DND-41 (cell line): ENCODE results near the gene TMED4.

Source experiments
- EZH2 ChIP-seq: IDR thresholded peaks from 3 replicates; pipeline ENCODE4 v1.6.1; 2012; ENCODE audit warnings: borderline replicate concordance, low read depth, mild to moderate bottlenecking, moderate library complexity, low read length, inconsistent platforms; ENCODE audit not compliant: severe bottlenecking
- TF ChIP-seq, protein P1 (sequence below): IDR thresholded peaks from 2 replicates; pipeline ENCODE4 v1.5.1; 2012; ENCODE audit warnings: borderline replicate concordance, low read length, moderate library complexity, mild to moderate bottlenecking; ENCODE audit not compliant: poor library complexity, severe bottlenecking; ENCODE audit errors: extremely low read depth

- TF ChIP-seq, protein P1, sequence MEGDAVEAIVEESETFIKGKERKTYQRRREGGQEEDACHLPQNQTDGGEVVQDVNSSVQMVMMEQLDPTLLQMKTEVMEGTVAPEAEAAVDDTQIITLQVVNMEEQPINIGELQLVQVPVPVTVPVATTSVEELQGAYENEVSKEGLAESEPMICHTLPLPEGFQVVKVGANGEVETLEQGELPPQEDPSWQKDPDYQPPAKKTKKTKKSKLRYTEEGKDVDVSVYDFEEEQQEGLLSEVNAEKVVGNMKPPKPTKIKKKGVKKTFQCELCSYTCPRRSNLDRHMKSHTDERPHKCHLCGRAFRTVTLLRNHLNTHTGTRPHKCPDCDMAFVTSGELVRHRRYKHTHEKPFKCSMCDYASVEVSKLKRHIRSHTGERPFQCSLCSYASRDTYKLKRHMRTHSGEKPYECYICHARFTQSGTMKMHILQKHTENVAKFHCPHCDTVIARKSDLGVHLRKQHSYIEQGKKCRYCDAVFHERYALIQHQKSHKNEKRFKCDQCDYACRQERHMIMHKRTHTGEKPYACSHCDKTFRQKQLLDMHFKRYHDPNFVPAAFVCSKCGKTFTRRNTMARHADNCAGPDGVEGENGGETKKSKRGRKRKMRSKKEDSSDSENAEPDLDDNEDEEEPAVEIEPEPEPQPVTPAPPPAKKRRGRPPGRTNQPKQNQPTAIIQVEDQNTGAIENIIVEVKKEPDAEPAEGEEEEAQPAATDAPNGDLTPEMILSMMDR: no peak
- TF ChIP-seq EZH2: no peak
These were observed 17.2 kb upstream of the TMED4 start for GRCh38 chr7:44599222-44599621.
